HepG2 (cell line): ENCODE data around the gene RPS2. TPM values are rescaled to one million over a fixed set of nuclear protein-coding genes. Genes with fewer than 3 reads are reported as not detected.

Experiments
- BRCA1 ChIP-seq: sonication (generic); formaldehyde crosslinking; IDR thresholded peaks from 2 replicates; pipeline ENCODE4 v1.4.0; 2020; ENCODE audit warnings: missing genetic modification reagents
- BRD4 ChIP-seq: sonication (generic); formaldehyde crosslinking; IDR thresholded peaks from 2 replicates; pipeline ENCODE4 v1.4.0; 2020; ENCODE audit warnings: missing genetic modification reagents
- DMAP1 ChIP-seq: IDR thresholded peaks from 2 replicates; pipeline ENCODE4 v1.6.1; 2016
- ESRRA ChIP-seq: sonication (generic); formaldehyde crosslinking; IDR thresholded peaks from 2 replicates; pipeline ENCODE4 v1.5.1; 2020; ENCODE audit warnings: mild to moderate bottlenecking, low read depth, missing genetic modification reagents
- GATAD2A ChIP-seq: IDR thresholded peaks from 2 replicates; pipeline ENCODE4 v1.6.1; 2016
- IKZF4 ChIP-seq: sonication (generic); formaldehyde crosslinking; IDR thresholded peaks from 2 replicates; pipeline ENCODE4 v1.5.1; 2020; ENCODE audit warnings: borderline replicate concordance, mild to moderate bottlenecking, low read depth, missing genetic modification reagents; ENCODE audit errors: not compliant biosample characterization
- PAWR ChIP-seq: sonication (generic); formaldehyde crosslinking; IDR thresholded peaks from 2 replicates; pipeline ENCODE4 v1.4.0; 2020; ENCODE audit warnings: missing genetic modification reagents, mild to moderate bottlenecking, borderline replicate concordance
- RORA ChIP-seq: sonication (generic); formaldehyde crosslinking; IDR thresholded peaks from 2 replicates; pipeline ENCODE4 v1.5.0; 2020; ENCODE audit warnings: mild to moderate bottlenecking, missing genetic modification reagents, moderate library complexity
- SMAD1 ChIP-seq: sonication (generic); formaldehyde crosslinking; IDR thresholded peaks from 2 replicates; pipeline ENCODE4 v1.4.0; 2020; ENCODE audit warnings: missing genetic modification reagents, low read depth, mild to moderate bottlenecking, borderline replicate concordance
- SPEN ChIP-seq: sonication (generic); formaldehyde crosslinking; IDR thresholded peaks from 2 replicates; pipeline ENCODE4 v1.5.1; 2020; ENCODE audit warnings: low read depth, mild to moderate bottlenecking, missing genetic modification reagents
- TAF1 ChIP-seq: sonication (generic); formaldehyde crosslinking; IDR thresholded peaks from 2 replicates; pipeline ENCODE4 v1.4.0; 2020; ENCODE audit warnings: missing genetic modification reagents
- ZNF382 ChIP-seq: sonication (generic); formaldehyde crosslinking; IDR thresholded peaks from 2 replicates; pipeline ENCODE4 v1.5.0; 2020; ENCODE audit warnings: missing genetic modification reagents, mild to moderate bottlenecking, borderline replicate concordance
- ZNF432 ChIP-seq: sonication (generic); formaldehyde crosslinking; IDR thresholded peaks from 2 replicates; pipeline ENCODE4 v1.5.0; 2020; ENCODE audit warnings: missing genetic modification reagents, mild to moderate bottlenecking, borderline replicate concordance
- ZNF749 ChIP-seq: sonication (generic); formaldehyde crosslinking; IDR thresholded peaks from 2 replicates; pipeline ENCODE4 v1.8.0; 2022; ENCODE audit warnings: mild to moderate bottlenecking, missing genetic modification reagents, moderate library complexity, borderline replicate concordance
- ZNF777 ChIP-seq: sonication (generic); formaldehyde crosslinking; IDR thresholded peaks from 2 replicates; pipeline ENCODE4 v1.4.0; 2020; ENCODE audit warnings: missing genetic modification reagents
- ZZZ3 ChIP-seq: sonication (generic); formaldehyde crosslinking; IDR thresholded peaks from 2 replicates; pipeline ENCODE4 v1.4.0; 2020; ENCODE audit warnings: missing genetic modification reagents, mild to moderate bottlenecking, borderline replicate concordance
- polyA plus RNA-seq, 8 experiments: library from polyadenylated mRNA; depleted of rRNA in 3 of 8; stranded (reverse) in 7 of 8; unstranded in 1 of 8; fragments of >200 nt; fragmentation: Illumina TruSeq in 4 of 8; extraction: Trizol in 4 of 8; gene quantifications; 2 replicates each; pipeline versions ENCODE4 v1.2.1 to v1.2.3, GENCODE V29; 2011 to 2016; ENCODE audit warnings: low read depth in 4 of 8, missing spikeins in 1 of 8, mixed read lengths in 1 of 8; ENCODE audit not compliant: insufficient read depth in 1 of 8
- total RNA-seq, 5 experiments: library from RNA; depleted of rRNA; stranded (reverse); fragments of >200 nt; fragmentation: Illumina TruSeq; extraction: Trizol; gene quantifications; 2 replicates each; pipeline ENCODE4 v1.2.3, GENCODE V29; 2016; ENCODE audit warnings: low read depth in 1 of 5
- TF ChIP-seq, protein P1 (sequence below): sonication (generic); formaldehyde crosslinking; IDR thresholded peaks from 2 replicates; pipeline ENCODE4 v1.5.1; 2020; ENCODE audit warnings: mild to moderate bottlenecking, missing genetic modification reagents, moderate library complexity
- TF ChIP-seq, protein P2 (sequence below), 2 experiments: sonication (generic) in 1 of 2; formaldehyde crosslinking in 1 of 2; IDR thresholded peaks; 2 replicates each; pipeline versions ENCODE4 v1.4.0 to v1.6.1; 2018 to 2020; ENCODE audit warnings: missing genetic modification reagents in 2 of 2, borderline replicate concordance in 1 of 2, low read depth in 1 of 2, mild to moderate bottlenecking in 1 of 2, missing biosample characterization in 1 of 2
- TF ChIP-seq, protein P3 (sequence below): sonication (generic); formaldehyde crosslinking; conservative IDR thresholded peaks from 2 replicates; pipeline ENCODE4 v1.8.1; 2023; ENCODE audit warnings: missing genetic modification reagents
- TF ChIP-seq, protein P4 (sequence below): conservative IDR thresholded peaks from 2 replicates; pipeline ENCODE4 v1.6.1; 2018; ENCODE audit warnings: missing genetic modification reagents

Gene RPS2
- total and polyA plus RNA-seq, 2 of the 13 experiments (the other 11 are each of a cell fraction or from before 2014, with no cell fraction given) = 1,908 to 4,514 TPM

- TF ChIP-seq SMAD1 (CRISPR knock-in tag) = no peak
- TF ChIP-seq IKZF4 (CRISPR knock-in tag) = no peak
- no peak for TF ChIP-seq SPEN (CRISPR knock-in tag)
- TF ChIP-seq, protein P1, sequence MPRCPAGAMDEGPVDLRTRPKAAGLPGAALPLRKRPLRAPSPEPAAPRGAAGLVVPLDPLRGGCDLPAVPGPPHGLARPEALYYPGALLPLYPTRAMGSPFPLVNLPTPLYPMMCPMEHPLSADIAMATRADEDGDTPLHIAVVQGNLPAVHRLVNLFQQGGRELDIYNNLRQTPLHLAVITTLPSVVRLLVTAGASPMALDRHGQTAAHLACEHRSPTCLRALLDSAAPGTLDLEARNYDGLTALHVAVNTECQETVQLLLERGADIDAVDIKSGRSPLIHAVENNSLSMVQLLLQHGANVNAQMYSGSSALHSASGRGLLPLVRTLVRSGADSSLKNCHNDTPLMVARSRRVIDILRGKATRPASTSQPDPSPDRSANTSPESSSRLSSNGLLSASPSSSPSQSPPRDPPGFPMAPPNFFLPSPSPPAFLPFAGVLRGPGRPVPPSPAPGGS (CRISPR knock-in tag) = no peak; the same call in 1 of the 2 replicates
- peak; percentile 54; the same call in 1 of the 2 replicates for TF ChIP-seq DMAP1 (CRISPR knock-in tag)
- TF ChIP-seq, protein P2, sequence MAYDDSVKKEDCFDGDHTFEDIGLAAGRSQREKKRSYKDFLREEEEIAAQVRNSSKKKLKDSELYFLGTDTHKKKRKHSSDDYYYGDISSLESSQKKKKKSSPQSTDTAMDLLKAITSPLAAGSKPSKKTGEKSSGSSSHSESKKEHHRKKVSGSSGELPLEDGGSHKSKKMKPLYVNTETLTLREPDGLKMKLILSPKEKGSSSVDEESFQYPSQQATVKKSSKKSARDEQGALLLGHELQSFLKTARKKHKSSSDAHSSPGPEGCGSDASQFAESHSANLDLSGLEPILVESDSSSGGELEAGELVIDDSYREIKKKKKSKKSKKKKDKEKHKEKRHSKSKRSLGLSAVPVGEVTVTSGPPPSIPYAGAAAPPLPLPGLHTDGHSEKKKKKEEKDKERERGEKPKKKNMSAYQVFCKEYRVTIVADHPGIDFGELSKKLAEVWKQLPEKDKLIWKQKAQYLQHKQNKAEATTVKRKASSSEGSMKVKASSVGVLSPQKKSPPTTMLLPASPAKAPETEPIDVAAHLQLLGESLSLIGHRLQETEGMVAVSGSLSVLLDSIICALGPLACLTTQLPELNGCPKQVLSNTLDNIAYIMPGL (CRISPR knock-in tag; IDR thresholded peaks at IDR 0.05; ENCODE audit: borderline replicate concordance in 1 of 2, low read depth in 1 of 2) = peak in 1 of 2 experiments; percentile 78
- 0 out of 2 replicates have a peak, but pooled peaks have one; percentile 63 for TF ChIP-seq ZNF749 (CRISPR knock-in tag)
- TF ChIP-seq, protein P3, sequence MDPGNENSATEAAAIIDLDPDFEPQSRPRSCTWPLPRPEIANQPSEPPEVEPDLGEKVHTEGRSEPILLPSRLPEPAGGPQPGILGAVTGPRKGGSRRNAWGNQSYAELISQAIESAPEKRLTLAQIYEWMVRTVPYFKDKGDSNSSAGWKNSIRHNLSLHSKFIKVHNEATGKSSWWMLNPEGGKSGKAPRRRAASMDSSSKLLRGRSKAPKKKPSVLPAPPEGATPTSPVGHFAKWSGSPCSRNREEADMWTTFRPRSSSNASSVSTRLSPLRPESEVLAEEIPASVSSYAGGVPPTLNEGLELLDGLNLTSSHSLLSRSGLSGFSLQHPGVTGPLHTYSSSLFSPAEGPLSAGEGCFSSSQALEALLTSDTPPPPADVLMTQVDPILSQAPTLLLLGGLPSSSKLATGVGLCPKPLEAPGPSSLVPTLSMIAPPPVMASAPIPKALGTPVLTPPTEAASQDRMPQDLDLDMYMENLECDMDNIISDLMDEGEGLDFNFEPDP (CRISPR knock-in tag) = no peak
- TF ChIP-seq BRD4 (CRISPR knock-in tag) = peak; percentile 58
- TF ChIP-seq GATAD2A (CRISPR knock-in tag) = no peak
- TF ChIP-seq BRCA1 (CRISPR knock-in tag) = no peak
- no peak for TF ChIP-seq PAWR
- no peak for TF ChIP-seq ZZZ3 (CRISPR knock-in tag)
- TF ChIP-seq TAF1 (CRISPR knock-in tag) = 0 out of 2 replicates have a peak, but pooled peaks have one; percentile 40
- no peak for TF ChIP-seq RORA (CRISPR knock-in tag)
- TF ChIP-seq, protein P4, sequence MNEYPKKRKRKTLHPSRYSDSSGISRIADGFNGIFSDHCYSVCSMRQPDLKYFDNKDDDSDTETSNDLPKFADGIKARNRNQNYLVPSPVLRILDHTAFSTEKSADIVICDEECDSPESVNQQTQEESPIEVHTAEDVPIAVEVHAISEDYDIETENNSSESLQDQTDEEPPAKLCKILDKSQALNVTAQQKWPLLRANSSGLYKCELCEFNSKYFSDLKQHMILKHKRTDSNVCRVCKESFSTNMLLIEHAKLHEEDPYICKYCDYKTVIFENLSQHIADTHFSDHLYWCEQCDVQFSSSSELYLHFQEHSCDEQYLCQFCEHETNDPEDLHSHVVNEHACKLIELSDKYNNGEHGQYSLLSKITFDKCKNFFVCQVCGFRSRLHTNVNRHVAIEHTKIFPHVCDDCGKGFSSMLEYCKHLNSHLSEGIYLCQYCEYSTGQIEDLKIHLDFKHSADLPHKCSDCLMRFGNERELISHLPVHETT (CRISPR knock-in tag) = no peak
- TF ChIP-seq ZNF432 (CRISPR knock-in tag) = no peak
- no peak for TF ChIP-seq ZNF382 (CRISPR knock-in tag)
- no peak for TF ChIP-seq ESRRA (CRISPR knock-in tag)
- TF ChIP-seq ZNF777 = peak; percentile 42; the same call in 1 of the 2 replicates
These were observed 23.2 kb downstream of the RPS2 start (continued) for GRCh38 chr16:1941162-1942046.
